Measurements from ENCODE around the gene TMEM185B.
"Not testable (repeated sequence)": the region's sequence is repeated elsewhere in the genome, so short reads cannot be mapped to it uniquely, and the experiment has no call there.

DNA sequence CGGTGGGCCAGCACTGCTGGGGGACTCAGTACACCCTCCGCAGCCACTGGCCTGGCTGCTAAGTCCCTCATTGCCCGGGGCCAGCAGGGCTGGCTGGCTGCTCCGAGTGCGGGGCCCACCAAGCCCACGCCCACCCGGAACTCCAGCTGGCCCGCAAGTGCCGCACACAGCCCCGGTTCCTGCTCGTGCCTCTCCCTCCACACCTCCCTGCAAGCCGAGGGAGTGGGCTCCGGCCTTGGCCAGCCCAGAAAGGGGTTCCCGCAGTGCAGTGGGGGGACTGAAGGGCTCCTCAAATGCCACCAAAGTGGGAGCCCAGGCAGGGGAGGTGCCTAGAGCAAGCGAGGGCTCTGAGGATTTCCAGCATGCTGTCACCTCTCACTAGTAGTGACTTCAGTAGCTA, 36.7 kb upstream of the TMEM185B start:
- not testable (repeated sequence) for TF ChIP-seq POLR2AphosphoS5, POLR2A (IDR thresholded peaks at IDR 0.05)
- TF ChIP-seq, protein P1, sequence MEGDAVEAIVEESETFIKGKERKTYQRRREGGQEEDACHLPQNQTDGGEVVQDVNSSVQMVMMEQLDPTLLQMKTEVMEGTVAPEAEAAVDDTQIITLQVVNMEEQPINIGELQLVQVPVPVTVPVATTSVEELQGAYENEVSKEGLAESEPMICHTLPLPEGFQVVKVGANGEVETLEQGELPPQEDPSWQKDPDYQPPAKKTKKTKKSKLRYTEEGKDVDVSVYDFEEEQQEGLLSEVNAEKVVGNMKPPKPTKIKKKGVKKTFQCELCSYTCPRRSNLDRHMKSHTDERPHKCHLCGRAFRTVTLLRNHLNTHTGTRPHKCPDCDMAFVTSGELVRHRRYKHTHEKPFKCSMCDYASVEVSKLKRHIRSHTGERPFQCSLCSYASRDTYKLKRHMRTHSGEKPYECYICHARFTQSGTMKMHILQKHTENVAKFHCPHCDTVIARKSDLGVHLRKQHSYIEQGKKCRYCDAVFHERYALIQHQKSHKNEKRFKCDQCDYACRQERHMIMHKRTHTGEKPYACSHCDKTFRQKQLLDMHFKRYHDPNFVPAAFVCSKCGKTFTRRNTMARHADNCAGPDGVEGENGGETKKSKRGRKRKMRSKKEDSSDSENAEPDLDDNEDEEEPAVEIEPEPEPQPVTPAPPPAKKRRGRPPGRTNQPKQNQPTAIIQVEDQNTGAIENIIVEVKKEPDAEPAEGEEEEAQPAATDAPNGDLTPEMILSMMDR (IDR thresholded peaks at IDR 0.05) = not testable (repeated sequence)

Data from upper lobe of left lung (tissue), 4 donors.